Measurements from ENCODE around the gene CPED1.
A peak's percentile ranks its signal among the peaks of the same experiment; 100 is the strongest.
"Not testable (repeated sequence)": the region's sequence is repeated elsewhere in the genome, so short reads cannot be mapped to it uniquely, and the experiment has no call there.

The CPED1 gene

DNA sequence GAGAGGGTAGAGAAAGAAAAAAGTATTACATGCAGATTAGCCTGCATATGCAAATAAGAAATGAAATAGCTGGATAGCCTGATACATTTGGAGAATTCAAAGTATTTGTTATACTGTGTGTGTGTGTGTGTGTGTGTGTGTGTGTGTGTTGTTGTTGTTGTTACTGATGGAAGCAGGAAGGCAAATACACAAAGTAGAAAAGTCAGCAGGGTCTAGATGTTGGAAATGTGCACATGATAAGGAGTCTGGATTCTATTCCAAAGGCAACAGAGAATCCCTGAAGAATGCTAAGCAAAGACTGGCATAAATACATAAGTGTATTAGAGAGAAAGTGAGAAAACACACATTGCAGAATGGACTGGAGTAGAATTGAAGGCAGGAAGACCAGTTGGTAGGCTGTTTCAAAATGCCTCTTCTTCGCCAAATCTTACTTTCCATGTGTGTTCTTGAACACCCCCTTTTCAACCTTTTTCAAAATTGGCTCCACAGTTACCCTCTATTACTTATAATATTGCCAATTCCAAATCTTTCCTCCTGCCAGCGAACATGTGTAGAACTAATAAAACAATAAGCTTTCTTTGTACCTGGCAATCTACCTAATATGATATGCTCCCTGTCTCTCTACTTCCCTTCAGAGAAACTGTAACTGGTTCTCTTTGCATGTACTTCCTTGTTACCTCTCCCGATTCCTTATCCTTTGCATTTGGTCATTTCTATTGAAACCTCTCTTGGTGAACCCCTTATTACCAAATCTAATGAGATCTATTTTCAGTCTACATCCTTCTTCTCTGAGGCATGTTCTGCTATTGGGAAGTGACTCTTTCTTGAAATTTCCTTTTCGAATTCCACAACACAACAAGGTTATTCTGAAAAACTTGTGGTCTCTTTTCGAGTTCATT is 6.2 kb downstream of the CPED1 start:
- DNase-seq (ENCODE audit: insufficient read length, low spot score) (no peak), FAIRE-seq (no peak)

- no peak for DNase-seq (ENCODE audit: insufficient read length, low spot score)
- no peak for FAIRE-seq
Observed at GRCh38 chr7:120995654-120996053, 7.1 kb downstream of the CPED1 start.

DNA sequence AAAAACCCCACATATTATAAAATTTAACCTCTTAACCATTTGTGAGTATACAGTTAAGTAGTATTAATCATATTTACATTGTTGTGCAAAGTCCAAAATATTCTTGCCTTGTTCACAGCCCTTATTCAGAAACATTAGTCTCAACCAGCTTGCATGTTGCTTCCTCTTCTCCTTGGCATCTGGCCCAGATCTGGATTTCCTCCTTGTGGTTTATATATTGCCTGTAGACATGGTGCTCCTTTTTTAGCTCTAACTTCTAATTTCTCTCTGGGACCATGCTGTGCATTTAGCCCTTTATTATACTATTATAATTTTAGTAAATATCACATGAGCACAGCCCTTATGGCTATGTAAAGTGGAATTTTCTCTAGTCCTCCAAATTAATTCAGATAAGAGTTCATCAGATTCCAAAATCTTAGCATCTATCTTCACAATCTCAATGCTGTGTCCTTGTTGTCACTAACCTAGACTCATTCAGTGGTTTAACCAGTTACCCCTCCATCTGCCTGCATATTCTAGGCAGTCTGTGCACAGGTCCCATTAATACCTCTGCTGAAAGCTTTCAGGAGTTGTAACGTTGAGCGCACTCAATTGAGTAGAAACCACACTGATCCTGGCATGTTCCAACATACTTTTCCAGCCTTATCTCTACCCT is 7.9 kb downstream of the CPED1 start:
- no peak for DNase-seq (ENCODE audit: insufficient read length, low spot score)
- no peak for FAIRE-seq

DNA sequence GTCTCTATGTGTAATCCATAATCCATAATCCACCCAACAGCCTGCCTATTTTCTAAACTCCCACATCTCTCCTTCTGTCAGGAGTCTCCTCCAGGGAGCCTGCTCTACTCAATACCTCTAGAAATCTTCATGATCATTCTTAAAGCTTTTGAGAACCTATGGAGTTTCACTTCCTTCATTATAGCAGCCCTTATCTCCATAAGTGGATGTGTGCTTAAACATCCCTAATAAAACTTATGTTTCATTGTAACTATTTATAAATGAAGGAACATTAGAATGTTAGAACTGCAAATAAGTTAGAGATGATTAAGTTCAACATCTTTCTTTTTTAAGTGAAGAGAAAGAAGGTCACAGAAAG is 8.5 kb downstream of the CPED1 start:
- DNase-seq (ENCODE audit: insufficient read length, low spot score) (no peak), FAIRE-seq (peak; percentile 45)

DNA sequence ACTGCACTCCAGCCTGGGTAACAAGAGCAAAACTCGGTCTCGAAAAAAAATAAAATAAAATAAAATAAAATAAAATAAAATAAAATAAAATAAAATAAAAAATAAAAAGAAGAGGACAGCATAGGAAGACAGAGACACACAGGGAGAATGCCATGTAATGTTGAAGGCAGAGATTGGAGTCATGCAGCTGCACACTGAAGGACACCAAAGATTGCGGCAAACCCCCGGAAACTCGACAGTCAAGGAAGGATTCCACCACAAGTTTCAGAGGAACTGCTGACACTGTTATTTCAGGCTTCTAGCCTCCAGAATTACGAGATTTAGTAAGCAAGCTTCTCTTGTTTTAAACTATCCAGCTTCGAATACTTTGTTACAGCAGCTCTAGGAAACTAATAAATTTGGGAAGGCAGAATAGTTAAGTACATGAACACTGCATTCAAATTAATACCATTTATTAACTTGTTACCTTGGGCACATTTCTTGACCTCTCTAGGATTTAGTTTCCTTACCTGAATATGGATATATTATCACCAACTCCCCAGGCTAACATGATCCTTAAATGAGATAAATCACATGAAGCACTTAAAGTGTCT is 9.5 kb downstream of the CPED1 start:
- FAIRE-seq (no peak), DNase-seq (ENCODE audit: insufficient read length, low spot score) (no peak)

DNA sequence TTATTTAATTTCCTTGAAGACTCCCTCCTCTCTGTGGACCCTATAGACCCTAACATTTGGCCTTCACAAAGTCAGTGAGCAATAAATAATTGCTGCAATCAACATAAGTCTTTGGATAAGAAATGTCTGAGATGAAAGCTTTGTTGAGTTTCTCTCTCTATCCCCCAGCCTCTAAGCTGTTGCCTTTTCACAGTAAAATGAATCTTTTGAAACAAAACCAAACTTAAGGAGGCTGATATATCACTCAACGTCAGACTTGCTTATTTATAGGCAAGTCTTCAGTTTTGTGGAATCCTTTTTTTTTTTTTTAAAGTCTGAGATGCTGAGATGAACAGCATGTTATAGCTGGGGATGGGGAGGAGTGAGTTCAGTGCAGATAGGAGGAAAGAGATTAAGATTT is 10.0 kb downstream of the CPED1 start:
- DNase-seq (ENCODE audit: insufficient read length, low spot score) (no peak), FAIRE-seq (no peak)

DNA sequence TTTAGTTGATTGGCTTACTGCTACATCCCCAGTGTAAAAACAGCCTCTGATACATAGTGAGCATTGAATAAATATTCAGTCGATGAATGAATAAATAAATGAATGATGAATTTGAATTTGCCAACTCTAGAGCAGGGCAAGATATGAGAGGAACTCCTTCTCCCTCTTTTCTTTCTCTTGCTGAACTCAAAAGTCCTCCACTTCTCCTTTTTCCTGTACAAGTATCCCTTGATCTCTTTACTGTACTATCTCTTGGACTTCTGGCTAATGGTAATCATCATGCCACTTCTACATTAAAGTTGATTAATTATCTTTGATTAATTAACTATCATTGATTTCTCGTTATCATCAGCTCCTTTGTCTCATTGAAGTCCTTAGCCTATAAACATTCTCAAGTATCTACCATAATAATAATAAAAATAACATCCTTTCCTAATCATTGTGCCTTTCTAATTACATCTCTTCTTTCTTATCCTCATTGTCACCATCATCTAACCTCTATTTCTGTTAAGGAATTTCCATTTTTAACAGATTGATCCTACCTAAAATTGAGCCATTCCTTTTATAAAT is 10.6 kb downstream of the CPED1 start:
- no peak for DNase-seq (ENCODE audit: insufficient read length, low spot score)

GRCh38 chr7:121000081-121000983 is 11.8 kb downstream of the CPED1 start:
- DNase-seq (ENCODE audit: insufficient read length, low spot score) (no peak), FAIRE-seq (no peak)

More for the DNA sequence above, 10.6 kb downstream of the CPED1 start:
- no peak for FAIRE-seq

- no peak for FAIRE-seq
Observed at GRCh38 chr7:121001234-121001906, 12.9 kb downstream of the CPED1 start.

DNA sequence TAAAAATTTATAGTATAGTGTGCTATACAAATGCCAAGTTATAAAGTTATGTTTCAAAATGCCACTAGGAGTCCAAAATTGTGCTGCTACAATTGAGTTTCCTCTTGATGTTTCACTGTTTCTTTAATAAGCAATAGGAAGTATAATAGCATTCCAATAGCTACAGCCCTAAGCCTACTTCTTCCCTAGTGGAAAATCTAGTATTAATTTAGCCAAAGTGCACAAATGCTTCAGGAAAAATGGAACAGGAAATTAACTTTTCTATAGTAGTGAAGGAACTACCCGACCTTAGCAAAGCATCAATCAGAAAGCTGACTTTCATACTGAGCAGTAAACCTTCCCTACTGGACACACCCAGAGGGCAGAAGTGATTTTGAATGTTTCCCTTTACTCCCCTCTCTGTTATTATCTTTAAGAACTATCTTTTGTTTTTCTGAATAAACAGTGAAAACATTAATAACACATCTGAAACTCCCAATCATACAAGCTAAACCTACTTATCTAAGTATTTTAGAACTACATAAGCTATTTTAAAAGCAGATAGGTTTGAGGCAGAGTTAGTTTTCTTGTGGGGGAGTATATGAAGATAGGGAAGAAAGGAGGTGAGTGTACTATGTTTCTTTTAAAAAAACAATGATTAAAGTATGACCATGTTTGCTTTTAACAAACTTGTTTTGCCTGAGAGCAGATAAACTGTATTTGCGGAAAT is 13.7 kb downstream of the CPED1 start:
- no peak for DNase-seq (ENCODE audit: insufficient read length, low spot score)
- no peak for FAIRE-seq

More at GRCh38 chr7:121001234-121001906, 12.9 kb downstream of the CPED1 start:
- DNase-seq (ENCODE audit: insufficient read length, low spot score), result no peak

GRCh38 chr7:121002757-121003200 is 14.3 kb downstream of the CPED1 start:
- FAIRE-seq (no peak), DNase-seq (ENCODE audit: insufficient read length, low spot score) (no peak)

DNA sequence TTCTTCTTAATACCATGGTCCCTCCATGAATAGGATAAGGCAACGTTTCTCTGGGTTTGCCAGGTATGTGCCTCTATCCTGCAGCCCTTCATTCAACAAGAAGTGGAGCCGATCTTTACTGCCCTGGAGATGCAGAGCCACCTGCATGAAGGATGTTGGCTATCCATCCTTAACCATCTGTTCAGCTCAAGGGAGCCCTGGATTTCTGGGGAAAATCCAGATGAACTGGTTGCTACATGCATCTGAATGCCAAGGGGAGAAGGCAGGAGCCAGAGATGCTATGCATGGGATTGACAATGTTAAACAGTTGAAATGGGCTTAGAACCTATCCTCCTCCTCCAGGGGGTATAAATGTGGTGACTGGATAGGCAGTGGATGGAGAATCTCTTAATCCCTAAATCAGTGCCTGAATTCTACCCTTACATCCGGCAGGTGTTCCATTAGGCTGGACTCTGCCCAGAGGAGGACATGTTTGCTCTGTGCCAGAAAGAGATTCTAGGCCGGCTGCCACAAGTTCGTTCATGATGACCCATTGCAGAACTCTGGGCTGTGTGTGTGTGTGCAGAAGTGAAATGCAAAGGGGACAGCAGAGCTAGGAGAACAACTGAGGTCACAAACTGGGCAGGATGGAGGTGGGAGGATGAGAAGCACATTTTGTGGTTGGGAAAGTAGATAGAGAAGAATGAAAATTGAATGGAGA is 15.6 kb downstream of the CPED1 start:
- FAIRE-seq (no peak), DNase-seq (ENCODE audit: insufficient read length, low spot score) (no peak)

DNA sequence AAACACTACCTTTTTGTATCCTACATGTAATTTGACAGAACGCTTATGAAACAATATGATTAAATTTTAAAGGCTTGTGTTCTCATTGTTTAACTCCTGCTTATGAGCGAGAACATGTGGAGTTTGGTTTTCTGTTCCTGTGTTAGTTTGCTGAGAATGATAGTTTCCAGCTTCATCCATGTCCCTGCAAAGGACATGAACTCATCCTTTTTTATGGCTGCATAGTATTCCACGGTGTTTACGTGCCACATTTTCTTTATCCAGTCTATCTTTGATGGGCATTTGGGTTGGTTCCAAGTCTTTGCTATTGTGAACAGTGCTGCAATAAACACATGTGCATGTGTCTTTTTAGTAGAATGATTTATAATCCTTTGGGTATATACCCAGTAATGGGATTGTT is 16.5 kb downstream of the CPED1 start:
- not testable (repeated sequence) for FAIRE-seq; DNase-seq (ENCODE audit: insufficient read length, low spot score)

DNA sequence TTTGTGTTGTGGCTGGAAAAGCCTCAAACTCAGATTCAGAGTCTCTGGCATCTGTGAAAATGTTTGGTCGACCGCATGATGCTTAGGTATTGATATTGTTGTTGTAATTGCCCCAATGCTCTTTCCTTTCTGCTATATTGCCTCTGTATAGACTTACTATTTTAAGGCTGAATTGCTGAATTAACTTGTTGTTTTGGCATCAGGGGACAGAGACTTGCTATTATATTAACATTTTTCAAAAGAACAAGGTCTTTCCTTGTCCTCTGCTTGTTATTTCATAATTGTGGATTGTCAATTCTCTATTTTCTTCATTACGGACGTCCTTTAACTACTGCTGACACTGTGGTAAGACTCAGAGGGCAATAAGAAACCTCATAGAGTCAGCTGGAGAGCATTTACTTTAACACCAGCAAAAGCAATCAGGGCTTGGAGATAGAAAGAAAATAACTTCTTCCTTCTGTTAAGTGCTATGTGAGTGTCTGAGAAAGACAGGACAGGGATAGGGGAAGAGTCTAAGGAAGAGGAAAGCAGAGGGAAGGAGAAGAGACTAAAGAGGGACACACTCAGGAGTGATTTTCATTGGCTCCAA is 17.6 kb downstream of the CPED1 start:
- FAIRE-seq, result no peak
- no peak for DNase-seq (ENCODE audit: insufficient read length, low spot score)

DNA sequence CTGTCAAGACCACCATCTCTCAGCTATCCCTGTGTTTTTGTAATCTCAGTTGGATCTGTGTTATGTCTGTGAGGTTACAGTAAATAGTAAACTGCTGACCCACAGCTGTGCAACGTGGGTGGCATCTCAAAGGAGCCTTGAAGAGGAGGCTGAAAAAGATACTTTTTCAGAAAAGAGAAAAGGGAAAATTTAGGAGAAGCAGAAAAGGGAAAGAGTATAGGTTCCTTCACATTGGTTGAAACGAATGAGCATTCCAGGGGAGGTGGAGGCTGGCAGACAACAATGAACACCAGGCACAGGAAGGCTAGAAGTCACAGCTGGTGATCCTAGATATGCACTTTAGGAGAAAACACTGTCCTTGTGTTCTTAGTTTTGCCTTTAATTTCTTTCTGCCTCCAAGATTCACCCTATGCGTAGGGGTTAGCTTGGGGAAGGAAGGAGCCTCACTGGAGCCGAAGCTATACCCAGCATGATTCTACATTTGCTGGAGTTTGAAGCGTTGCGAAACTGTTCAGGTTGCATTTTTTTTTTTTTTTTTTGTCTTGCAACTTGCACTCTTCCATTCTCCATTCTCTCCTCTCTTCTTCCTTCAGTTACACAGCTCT is 18.3 kb downstream of the CPED1 start:
- DNase-seq (ENCODE audit: insufficient read length, low spot score) (no peak), FAIRE-seq (no peak)

DNA sequence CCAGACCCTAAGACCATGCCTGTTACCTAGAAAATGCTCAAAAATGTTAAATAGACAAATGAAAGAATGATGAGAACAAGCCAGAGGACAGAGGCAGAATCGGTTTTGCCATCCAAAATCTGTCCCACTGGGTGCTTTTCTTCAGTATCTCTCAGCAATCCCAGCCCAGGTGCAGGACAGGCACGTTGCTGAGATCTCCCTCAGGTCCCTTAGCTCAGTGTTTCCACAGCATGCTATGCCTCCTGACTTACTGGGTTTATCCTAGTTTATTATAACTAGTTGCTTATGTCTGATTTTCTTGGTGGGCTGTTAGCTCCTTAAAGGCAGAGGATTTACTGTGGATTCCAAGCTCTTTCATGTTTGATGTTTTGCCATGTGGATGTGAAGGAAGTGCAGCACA is 20.3 kb downstream of the CPED1 start:
- no peak for DNase-seq (ENCODE audit: insufficient read length, low spot score)
- FAIRE-seq, result no peak

DNA sequence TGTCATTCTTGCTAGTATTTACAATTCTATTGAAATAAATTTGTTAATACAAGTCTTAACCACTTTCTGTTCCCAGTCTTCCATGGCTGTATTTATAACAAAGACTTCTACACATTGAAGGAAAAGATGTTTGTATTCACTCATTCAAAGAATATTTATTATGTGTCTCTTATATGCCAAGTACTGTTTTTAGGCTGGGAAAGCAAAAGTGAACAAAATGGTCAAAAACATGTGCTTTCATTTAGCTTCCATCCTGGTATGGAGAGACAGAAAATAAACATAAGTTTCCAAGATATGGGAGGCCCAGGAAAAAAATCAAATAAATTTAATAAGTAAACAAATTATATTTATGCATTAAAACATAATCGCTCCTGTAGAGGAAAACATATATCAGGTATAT is 22.9 kb downstream of the CPED1 start:
- FAIRE-seq (no peak), DNase-seq (ENCODE audit: insufficient read length, low spot score) (no peak)
